T-helper 9 cell (primary cell): Measurements from ENCODE around the gene FSD1L.
"Not testable (repeated sequence)": the region's sequence is repeated elsewhere in the genome, so short reads cannot be mapped to it uniquely, and the experiment has no call there.

Experiments used
- DNase-seq: peaks from one replicate; pipeline ENCODE4 v3.0.0-alpha.2; 2020

The FSD1L gene

GRCh38 chr9:105579952-105580351 lies 132.1 kb downstream of the FSD1L start:
- not testable (repeated sequence) for DNase-seq

- DNase-seq, result not testable (repeated sequence)
These were observed 133.7 kb downstream of the FSD1L start for GRCh38 chr9:105581550-105581949.

GRCh38 chr9:105593145-105593544 lies 145.3 kb downstream of the FSD1L start:
- no peak for DNase-seq
